NT2/D1 (cell line): ENCODE results near the gene LCMT2.

Source experiments
- SUZ12 ChIP-seq: IDR thresholded peaks from 2 replicates; pipeline ENCODE4 v1.6.1; 2011; ENCODE audit not compliant: insufficient read length, insufficient read depth; ENCODE audit errors: extremely low read depth
- YY1 ChIP-seq: IDR thresholded peaks from 2 replicates; pipeline ENCODE4 v1.6.1; 2011; ENCODE audit not compliant: insufficient read length, insufficient read depth
- ZNF274 ChIP-seq: IDR thresholded peaks from 2 replicates; pipeline ENCODE4 v1.6.1; 2011; ENCODE audit warnings: mild to moderate bottlenecking, low read depth, low read length

DNA sequence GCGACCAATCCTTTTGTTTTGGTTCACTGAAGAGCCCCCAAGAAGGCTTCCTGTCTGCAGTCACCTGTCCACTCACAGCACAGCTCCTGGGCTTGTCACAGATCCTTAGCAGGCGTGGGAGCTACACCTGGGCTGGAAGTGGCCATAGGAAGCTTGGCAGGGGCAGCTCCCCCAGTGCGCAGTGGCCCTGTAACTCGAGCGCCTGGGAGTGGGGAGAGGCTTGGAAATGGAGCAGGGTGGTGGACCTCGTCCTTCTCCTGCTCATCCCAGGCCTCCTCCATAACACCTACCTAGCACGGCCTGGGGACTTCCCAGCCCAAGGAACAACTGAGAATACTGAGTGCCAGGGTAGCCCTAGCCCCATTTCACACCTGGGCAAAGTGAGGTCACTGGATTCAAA, 44.3 kb downstream of the LCMT2 start:
- TF ChIP-seq ZNF274 = no peak
- no peak for TF ChIP-seq YY1
- no peak for TF ChIP-seq SUZ12
